Left lung (tissue), 10 donors: Measurements from ENCODE around the gene ZBTB4. TPM values are rescaled to one million over a fixed set of nuclear protein-coding genes. Genes with fewer than 3 reads are reported as not detected.
A peak's percentile ranks its signal among the peaks of the same experiment; 100 is the strongest.
"Not testable (repeated sequence)": the region's sequence is repeated elsewhere in the genome, so short reads cannot be mapped to it uniquely, and the experiment has no call there.

ENCODE experiments used
- ATAC-seq: fragments of 200-7000 bp; cut with Tn5 transposase; one replicate; pipeline ENCODE4 v1.9.1; 2020; ENCODE audit warnings: moderate library complexity
- DNase-seq, 4 donors: peaks; one replicate each; pipeline ENCODE4 v3.0.0-alpha.2; 2013 to 2020
- H3K27ac ChIP-seq, 2 donors: fragments of 200-600 bp; sonication (generic) in 1 of 2; one replicate each; pipeline versions ENCODE4 v1.5.0 to v1.8.0; 2020 to 2021
- H3K27me3 ChIP-seq, 2 donors: fragments of 200-600 bp; sonication (generic) in 1 of 2; one replicate each; pipeline versions ENCODE4 v1.5.0 to v1.8.0; 2020 to 2021
- H3K36me3 ChIP-seq, 2 donors: fragments of 200-600 bp; sonication (generic) in 1 of 2; one replicate each; pipeline versions ENCODE4 v1.5.0 to v1.8.0; 2020 to 2021
- H3K4me1 ChIP-seq, 2 donors: fragments of 200-600 bp; one replicate each; pipeline ENCODE4 v1.8.0; 2021
- H3K4me3 ChIP-seq, 2 donors: fragments of 200-600 bp; sonication (generic) in 1 of 2; one replicate each; pipeline versions ENCODE4 v1.5.0 to v1.8.0; 2020 to 2021; ENCODE audit warnings: mild to moderate bottlenecking in 1 of 2
- H3K9me3 ChIP-seq, 2 donors: fragments of 200-600 bp; sonication (generic) in 1 of 2; one replicate each; pipeline versions ENCODE4 v1.5.0 to v1.8.0; 2020 to 2021
- CTCF ChIP-seq, 2 donors: fragments of 200-600 bp; sonication (generic) in 1 of 2; IDR thresholded peaks; one replicate each; pipeline versions ENCODE4 v1.5.0 to v1.8.0; 2021; ENCODE audit warnings: antibody characterized with exemption in 2 of 2
- intact Hi-C, 2 donors: fragments of 100-400 bp; cut with DNase I; formaldehyde crosslinking; loops; one replicate each; pipeline versions ENCODE4 v1.11.2 to v1.14.2; 2022
- polyA plus RNA-seq, 6 donors: library from polyadenylated mRNA; unstranded; fragments of 120-200 nt; gene quantifications; one replicate each; pipeline ENCODE4 v1.2.1, GENCODE V29; 2013; ENCODE audit not compliant: insufficient read length in 6 of 6
- total RNA-seq, 2 donors: library from RNA; stranded (reverse); fragmentation: NEBNext Ultra II Directional; extraction: Animal tissue kit (Norgen Biotek cat#: 25700); gene quantifications; one replicate each; pipeline ENCODE4 v1.2.1, GENCODE V29; 2021
- donor health status: DM: no; HTN: yes; CAD: no.
- donor health status: DM: no; HTN: no; CAD: no.

Gene ZBTB4
- total and polyA plus RNA-seq, 8 donors, result 39.7 to 63.2 (median 44.7) TPM

GRCh38 chr17:7477392-7478275 is 1.8 kb downstream of the ZBTB4 start:
- H3K4me1 ChIP-seq, result peaks cover 32 to 59% of the 10 kb centered on the region in 2 donors
- peak; percentile 38 for ATAC-seq
- intact Hi-C loops, result no loop called here

GRCh38 chr17:7476951-7477350 is 2.5 kb downstream of the ZBTB4 start:
- peaks cover 32 to 59% of the 10 kb centered on the region in 2 donors for H3K4me1 ChIP-seq
- ATAC-seq (no peak), DNase-seq (no peak)
- TF ChIP-seq CTCF (IDR thresholded peaks at IDR 0.05), result no peak
- H3K36me3 ChIP-seq, result no peaks in the 10 kb centered on the region
- H3K9me3 ChIP-seq, result no peaks in the 10 kb centered on the region
- intact Hi-C loops, result no loop called here
- peak overlapping the region in 1 of 2 donors; percentile 86 for H3K4me3 ChIP-seq
- no peaks in the 10 kb centered on the region for H3K27me3 ChIP-seq
- peak overlapping the region; percentile 93 to 100 for H3K27ac ChIP-seq

More at GRCh38 chr17:7477392-7478275, 1.8 kb downstream of the ZBTB4 start:
- Histone ChIP-seq H3K9me3 (no peaks in the 10 kb centered on the region), H3K36me3 (no peaks in the 10 kb centered on the region), H3K27me3 (no peaks in the 10 kb centered on the region), H3K27ac (peak overlapping the region; percentile 93 to 100), H3K4me3 (peak overlapping the region; percentile 78 to 86)
- peak; percentile 46 to 81 (median 68) for DNase-seq
- no peak for TF ChIP-seq CTCF (IDR thresholded peaks at IDR 0.05)

- peaks cover 32 to 63% of the 10 kb centered on the region in 2 donors for H3K4me1 ChIP-seq
- intact Hi-C loops, result no loop called here
Measured at GRCh38 chr17:7476494-7476893, 2.9 kb downstream of the ZBTB4 start.

GRCh38 chr17:7475764-7476422 is 3.5 kb downstream of the ZBTB4 start:
- DNase-seq (peak in 1 of 4 donors; percentile 77), ATAC-seq (peak; percentile 28)
- intact Hi-C loops, result no loop called here
- Histone ChIP-seq H3K36me3 (no peaks in the 10 kb centered on the region), H3K4me3 (no peak overlapping the region), H3K9me3 (no peaks in the 10 kb centered on the region), H3K27ac (peak overlapping the region; percentile 53 to 93), H3K27me3 (no peaks in the 10 kb centered on the region), H3K4me1 (peaks cover 32 to 63% of the 10 kb centered on the region in 2 donors)
- no peak for TF ChIP-seq CTCF (IDR thresholded peaks at IDR 0.05)

More at GRCh38 chr17:7476494-7476893, 2.9 kb downstream of the ZBTB4 start:
- no peak for ATAC-seq
- H3K27me3 ChIP-seq, result no peaks in the 10 kb centered on the region
- no peaks in the 10 kb centered on the region for H3K36me3 ChIP-seq
- TF ChIP-seq CTCF (IDR thresholded peaks at IDR 0.05), result no peak
- no peaks in the 10 kb centered on the region for H3K9me3 ChIP-seq
- peak overlapping the region; percentile 53 to 93 for H3K27ac ChIP-seq
- H3K4me3 ChIP-seq, result no peak overlapping the region
- DNase-seq, result no peak

GRCh38 chr17:7474767-7475166 is 4.7 kb downstream of the ZBTB4 start:
- intact Hi-C loops, H3K9me3 ChIP-seq, H3K4me3 ChIP-seq, H3K27ac ChIP-seq, ATAC-seq, H3K36me3 ChIP-seq, H3K27me3 ChIP-seq: not testable (repeated sequence)
- peak in 1 of 4 donors; percentile 59 for DNase-seq
- H3K4me1 ChIP-seq, result peaks cover 28 to 59% of the 10 kb centered on the region in 2 donors
